Measurements from ENCODE around the gene JAZF1. TPM values are rescaled to one million over a fixed set of nuclear protein-coding genes. Genes with fewer than 3 reads are reported as not detected.

JAZF1 gene
- polyA plus RNA-seq, 3 donors, result 12.1 to 18.1 (median 17.2) TPM

GRCh38 chr7:27850531-27850930, 330.1 kb downstream of the JAZF1 start:
- Histone ChIP-seq H2AFZ (ENCODE audit: insufficient read depth, low read depth, low read length, poor library complexity, severe bottlenecking) (no peak overlapping the region), H3K79me2 (ENCODE audit: insufficient read depth, low read length) (no peaks in the 10 kb centered on the region), H3K4me3 (replicated peaks in 1 of 3; ENCODE audit: low read depth in 2 of 3, low read length in 3 of 3) (no peak overlapping the region), H3K9ac (ENCODE audit: insufficient read depth, low read length, poor library complexity, severe bottlenecking) (no peak overlapping the region), H3K27ac (ENCODE audit: low read depth in 1 of 2, low read length in 2 of 2) (no peak overlapping the region), H3K4me2 (replicated peaks; ENCODE audit: extremely low read depth, low read length, poor library complexity, severe bottlenecking) (no peak overlapping the region), H4K20me1 (ENCODE audit: insufficient read depth, low read length) (peaks cover 11% of the 10 kb centered on the region), H3K36me3 (replicated peaks in 1 of 2; ENCODE audit: control insufficient read depth in 1 of 2, insufficient read depth in 2 of 2, low read length in 2 of 2) (no peaks in the 10 kb centered on the region), H3K27me3 (ENCODE audit: control insufficient read depth in 2 of 2, insufficient read depth in 2 of 2, low read length in 2 of 2) (no peaks in the 10 kb centered on the region), H3K9me3 (replicated peaks in 1 of 2; ENCODE audit: control insufficient read depth in 1 of 2, insufficient read depth in 1 of 2, low read length in 2 of 2) (no peaks in the 10 kb centered on the region), H3K4me1 (ENCODE audit: control insufficient read depth in 1 of 2, insufficient read depth in 2 of 2, low read length in 2 of 2) (no peaks in the 10 kb centered on the region)
- 100% methylated on average over 1 of the region's 5 CpGs for WGBS (ENCODE audit: insufficient coverage)
- Mint-ChIP-seq H3K27me3 (ENCODE audit: low read depth in 3 of 3) (no peaks in the 10 kb centered on the region), H3K36me3 (peaks cover 30 to 33% of the 10 kb centered on the region in 2 donors), H3K4me3 (no peak overlapping the region), H3K9me3 (peaks cover 3 to 7% (median 4%) of the 10 kb centered on the region in 7 donors), H3K4me1 (no peaks in the 10 kb centered on the region), H3K27ac (no peak overlapping the region)
- no peak for DNase-seq
- TF ChIP-seq CTCF (IDR thresholded peaks at IDR 0.05), result no peak
- intact Hi-C loops (cut with micrococcal nuclease), result no loop called here

- no peak overlapping the region for H3K4me2 ChIP-seq (replicated peaks; ENCODE audit: extremely low read depth, low read length, poor library complexity, severe bottlenecking)
- H3K4me3 ChIP-seq (replicated peaks in 1 of 3; ENCODE audit: low read depth in 2 of 3, low read length in 3 of 3), result no peak overlapping the region
- Mint-ChIP-seq H3K36me3 (peaks cover 37 to 39% of the 10 kb centered on the region in 2 donors), H3K27me3 (ENCODE audit: low read depth in 3 of 3) (peaks cover 0 to 2% (median 0%) of the 10 kb centered on the region in 3 donors), H3K9me3 (no peaks in the 10 kb centered on the region), H3K27ac (no peak overlapping the region), H3K4me1 (no peaks in the 10 kb centered on the region), H3K4me3 (no peak overlapping the region)
- peaks cover 5 to 26% of the 10 kb centered on the region in 2 donors for H3K36me3 ChIP-seq (replicated peaks in 1 of 2; ENCODE audit: control insufficient read depth in 1 of 2, insufficient read depth in 2 of 2, low read length in 2 of 2)
- H3K9ac ChIP-seq (ENCODE audit: insufficient read depth, low read length, poor library complexity, severe bottlenecking), result no peak overlapping the region
- H3K79me2 ChIP-seq (ENCODE audit: insufficient read depth, low read length), result no peaks in the 10 kb centered on the region
- WGBS (ENCODE audit: insufficient coverage), result 100% methylated on average over 1 of the region's 3 CpGs
- no peak for DNase-seq
- intact Hi-C loops (cut with micrococcal nuclease), result no loop called here
- no peak overlapping the region for H3K27ac ChIP-seq (ENCODE audit: low read depth in 1 of 2, low read length in 2 of 2)
- no peak for TF ChIP-seq CTCF (IDR thresholded peaks at IDR 0.05)
- H2AFZ ChIP-seq (ENCODE audit: insufficient read depth, low read depth, low read length, poor library complexity, severe bottlenecking), result no peak overlapping the region
- H4K20me1 ChIP-seq (ENCODE audit: insufficient read depth, low read length), result peaks cover 24% of the 10 kb centered on the region
- H3K27me3 ChIP-seq (ENCODE audit: control insufficient read depth in 2 of 2, insufficient read depth in 2 of 2, low read length in 2 of 2), result no peaks in the 10 kb centered on the region
- no peaks in the 10 kb centered on the region for H3K9me3 ChIP-seq (replicated peaks in 1 of 2; ENCODE audit: control insufficient read depth in 1 of 2, insufficient read depth in 1 of 2, low read length in 2 of 2)
- H3K4me1 ChIP-seq (ENCODE audit: control insufficient read depth in 1 of 2, insufficient read depth in 2 of 2, low read length in 2 of 2), result no peaks in the 10 kb centered on the region
These were observed 334.2 kb downstream of the JAZF1 start for GRCh38 chr7:27846388-27846787.
